NOMO-1 treated with dmso at 0.1 percent for 144 hours (cell line): ENCODE results near the gene HOXA7.
A peak's percentile ranks its signal among the peaks of the same experiment; 100 is the strongest.

Experiments
- DNase-seq: peaks from one replicate; lab custom pipeline; 2025; ENCODE audit not compliant: unreplicated experiment; lab: John Stamatoyannopoulos, UW

Gene HOXA7

GRCh38 chr7:27156508-27156898 is at the start of gene HOXA7:
Gene HOXA7 (minus strand): TSS chr7:27156675. CDS start chr7:27156545, 130 bp downstream.
- peak; percentile 77 for DNase-seq

DNA sequence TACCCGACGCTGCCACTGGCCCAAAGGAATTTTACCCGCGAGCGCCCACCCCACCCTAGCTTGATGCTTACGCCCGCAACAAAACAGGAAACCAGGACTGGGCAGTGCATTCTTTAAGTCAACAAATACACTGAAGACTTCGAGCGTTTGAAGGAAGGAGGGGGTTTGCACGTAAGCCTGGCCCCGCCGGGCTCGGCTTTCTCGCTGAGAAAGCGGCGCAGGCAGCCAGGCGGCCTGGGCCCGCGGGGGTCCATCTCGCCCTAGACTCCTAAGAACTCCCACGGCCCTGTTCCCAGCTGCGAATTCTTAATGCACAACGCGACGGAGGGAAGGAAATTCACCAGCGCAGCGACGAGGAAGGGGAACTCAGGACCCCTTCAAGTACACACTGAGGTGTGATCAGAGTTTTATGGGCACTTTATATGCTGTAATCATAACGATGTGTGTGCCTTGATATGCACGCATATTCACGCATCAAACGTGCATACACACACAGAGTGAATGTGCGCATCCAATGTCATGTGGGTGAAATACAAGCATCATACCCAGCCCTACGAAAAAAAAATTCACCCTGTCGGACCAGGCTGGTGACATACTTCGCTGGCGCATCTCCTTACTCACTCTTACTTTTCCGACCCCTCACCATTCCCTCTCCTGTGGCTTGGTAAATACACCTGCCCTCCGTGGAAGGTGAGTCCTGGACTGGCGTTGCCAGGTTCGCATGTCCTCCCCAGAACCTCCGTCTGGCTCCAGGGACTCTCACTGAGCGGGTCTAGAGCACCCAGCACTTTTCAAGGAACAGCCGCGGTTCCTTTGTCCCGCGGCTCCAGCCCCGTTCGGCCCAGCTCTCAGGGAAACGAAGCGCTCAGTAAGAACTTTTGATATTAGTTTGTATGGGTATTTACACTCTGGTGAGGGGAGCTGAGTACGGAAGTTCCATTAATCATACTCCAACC is 49.1 kb upstream of the HOXA7 start:
- no peak for DNase-seq

- no peak for DNase-seq
Observed at GRCh38 chr7:27204851-27205322, 48.4 kb upstream of the HOXA7 start.

DNA sequence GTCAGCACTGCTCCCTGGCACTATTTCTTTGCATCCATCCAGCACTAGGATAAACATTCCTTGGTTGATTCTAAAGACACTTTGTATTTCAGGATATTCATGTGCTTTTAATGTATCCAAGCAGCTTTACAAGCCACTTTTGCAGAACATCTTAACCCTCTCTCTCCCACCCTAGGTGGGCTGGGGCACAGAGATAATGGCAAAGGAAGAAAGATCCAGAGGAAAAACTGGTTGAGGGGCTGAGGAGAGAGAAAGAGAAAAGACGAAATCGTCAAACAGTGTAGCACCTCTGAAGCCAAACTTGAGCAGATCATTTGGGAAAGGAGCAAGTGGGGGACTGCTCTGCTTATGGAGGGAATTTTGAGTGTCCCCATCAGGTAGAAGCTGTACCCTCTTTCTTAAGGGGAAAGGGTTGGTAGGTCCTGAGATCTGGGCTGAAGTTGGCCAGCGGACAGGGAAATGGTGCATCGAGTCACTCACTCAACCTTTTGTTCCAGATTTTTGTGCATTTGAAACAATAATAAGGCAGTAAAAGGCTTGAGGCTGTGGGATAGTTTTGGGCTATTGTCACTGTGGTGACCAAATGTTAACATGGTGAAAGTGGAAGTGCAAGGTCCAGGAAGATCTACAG is 47.6 kb upstream of the HOXA7 start:
- DNase-seq, result no peak

DNA sequence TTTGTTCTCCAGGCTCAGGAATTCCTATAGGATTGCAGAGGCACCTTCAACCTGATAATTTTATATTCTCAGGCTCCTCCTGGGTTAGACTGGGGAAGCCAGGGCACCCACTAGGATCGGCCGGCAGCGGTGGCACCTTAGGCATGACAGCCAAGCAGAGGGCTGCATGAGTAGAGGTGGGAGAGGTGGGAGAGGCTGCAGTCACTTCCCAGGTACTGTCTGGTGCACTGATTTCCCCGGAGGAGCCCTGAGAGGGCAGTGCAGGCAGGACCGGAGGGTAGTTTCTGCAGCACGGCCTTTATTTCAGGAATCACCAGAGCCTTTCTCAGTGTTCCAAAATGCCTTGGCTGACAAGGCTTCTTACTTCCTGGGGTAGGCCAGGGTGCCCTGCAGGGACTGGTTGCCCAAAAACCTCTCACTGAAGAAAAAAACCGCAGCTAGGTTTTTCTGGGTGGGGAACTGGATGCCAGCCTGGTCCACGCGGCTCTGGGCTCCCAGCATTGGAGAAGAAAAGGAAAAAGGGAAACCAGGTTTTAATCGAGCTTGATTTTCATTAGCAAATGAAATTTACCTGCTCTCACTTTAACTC is 47.0 kb upstream of the HOXA7 start:
- DNase-seq, result no peak

- DNase-seq, result no peak
Observed at GRCh38 chr7:27202862-27203134, 46.3 kb upstream of the HOXA7 start.

GRCh38 chr7:27202018-27202861 is 45.8 kb upstream of the HOXA7 start:
- no peak for DNase-seq

DNA sequence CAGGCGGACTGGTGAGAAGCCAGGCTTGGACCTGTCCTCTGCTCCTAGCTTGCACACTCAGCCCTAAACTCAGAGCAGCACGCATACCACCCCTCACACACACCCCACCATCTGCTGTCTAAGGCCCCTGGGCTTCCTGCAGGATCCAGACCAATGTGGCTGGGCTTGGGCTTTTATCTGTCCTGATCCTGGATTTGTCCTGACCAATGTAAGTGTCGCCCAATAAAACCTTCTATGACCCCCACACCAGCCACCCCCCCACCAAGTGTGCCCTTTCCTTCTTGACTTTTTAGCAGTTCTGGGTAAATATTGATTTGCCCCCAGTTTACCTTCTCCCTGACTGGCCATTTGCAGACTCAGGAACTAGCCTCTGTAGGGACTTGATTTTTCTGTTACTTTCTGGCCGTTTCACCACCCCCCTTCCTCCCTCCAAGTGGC is 45.1 kb upstream of the HOXA7 start:
- DNase-seq, result no peak

GRCh38 chr7:27200761-27201579 is 44.5 kb upstream of the HOXA7 start:
- peak; percentile 55 for DNase-seq

- peak; percentile 35 for DNase-seq
Observed at GRCh38 chr7:27199849-27200760, 43.6 kb upstream of the HOXA7 start, which contains the start of gene HOXA13. Gene HOXA13 (minus strand): TSS chr7:27200091. CDS start chr7:27200077, 14 bp downstream.

GRCh38 chr7:27198871-27199801 is 42.7 kb upstream of the HOXA7 start:
- DNase-seq, result no peak

- DNase-seq, result no peak
Observed at GRCh38 chr7:27198138-27198841, 41.8 kb upstream of the HOXA7 start.

- DNase-seq, result no peak
Observed at GRCh38 chr7:27197137-27198042, 40.9 kb upstream of the HOXA7 start.

DNA sequence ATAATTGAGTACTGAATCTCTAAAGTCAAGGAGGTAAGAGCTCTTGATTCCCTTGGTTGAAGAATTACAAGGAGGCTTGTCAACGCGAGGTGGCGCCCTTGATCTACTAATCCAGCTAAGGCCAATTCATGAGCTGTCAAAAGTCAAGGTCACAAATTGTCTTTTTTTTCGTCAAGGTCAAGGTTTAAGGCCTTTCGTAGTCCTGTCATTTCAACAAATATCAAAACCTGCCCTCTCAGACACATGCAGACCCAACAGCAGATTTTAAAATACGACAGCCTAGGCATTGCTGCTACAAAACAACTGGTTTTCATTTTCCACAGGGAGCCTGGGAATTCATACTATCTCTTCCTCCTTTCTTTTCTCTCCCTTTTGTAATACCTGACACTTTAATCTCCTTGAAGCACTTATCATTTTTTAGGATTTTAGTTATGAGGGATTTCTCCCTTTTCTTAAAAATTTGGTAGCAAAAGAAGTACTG is 39.9 kb upstream of the HOXA7 start:
- peak; percentile 38 for DNase-seq

GRCh38 chr7:27194686-27195379 is 38.4 kb upstream of the HOXA7 start:
- no peak for DNase-seq

DNA sequence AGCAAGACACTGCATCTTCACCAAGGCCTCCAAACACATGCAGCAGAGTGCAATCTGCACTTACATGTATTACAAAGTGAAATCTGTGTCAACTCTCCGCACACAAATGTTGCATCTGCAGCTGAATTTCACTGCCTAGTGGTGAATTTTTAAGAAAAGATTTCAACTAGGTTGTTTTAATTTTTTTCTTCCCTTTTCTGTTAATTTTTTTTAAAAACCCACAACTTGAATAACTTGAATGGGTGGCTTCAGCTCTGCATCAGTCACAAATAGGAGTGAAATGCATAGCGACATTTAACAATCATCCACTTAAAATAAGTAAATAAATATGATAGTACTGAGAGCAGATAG is 37.5 kb upstream of the HOXA7 start:
- no peak for DNase-seq
